Activated CD4-positive, alpha-beta T cell treated with anti-CD3 and anti-CD28 coated beads, Interleukin-2, amount 10 ng/mL, durations not matched to agents 7 days and 5 days (primary cell): Measurements from ENCODE around the gene CBX5. TPM values are rescaled to one million over a fixed set of nuclear protein-coding genes. Genes with fewer than 3 reads are reported as not detected.
"Not testable (repeated sequence)": the region's sequence is repeated elsewhere in the genome, so short reads cannot be mapped to it uniquely, and the experiment has no call there.

ENCODE experiments used
- CTCF ChIA-PET: fragments of 350-600 bp; sonication (Branson Sonifier 250); formaldehyde crosslinking; loops from one replicate; lab custom pipeline; 2021; ENCODE audit warnings: antibody characterized with exemption; lab: Charles Lee
- POLR2A ChIA-PET: fragments of 350-600 bp; sonication (Branson Sonifier 250); formaldehyde crosslinking; loops from one replicate; lab custom pipeline; 2021; ENCODE audit warnings: antibody characterized with exemption; lab: Charles Lee
- DNase-seq: peaks from one replicate; pipeline ENCODE4 v3.0.0-alpha.2; 2020
- H3K27ac Mint-ChIP-seq: one replicate; pipeline ENCODE4 v1.8.0; 2021; ENCODE audit warnings: mild to moderate bottlenecking, moderate library complexity, mixed read lengths
- H3K27me3 Mint-ChIP-seq: one replicate; pipeline ENCODE4 v1.8.0; 2021; ENCODE audit warnings: mixed read lengths
- H3K36me3 Mint-ChIP-seq: one replicate; pipeline ENCODE4 v1.8.0; 2021; ENCODE audit warnings: low read depth, mixed read lengths
- H3K4me1 Mint-ChIP-seq: one replicate; pipeline ENCODE4 v1.8.0; 2021; ENCODE audit warnings: mixed read lengths
- H3K4me3 Mint-ChIP-seq: one replicate; pipeline ENCODE4 v1.8.0; 2021; ENCODE audit warnings: mild to moderate bottlenecking, moderate library complexity, mixed read lengths
- H3K9me3 Mint-ChIP-seq: one replicate; pipeline ENCODE4 v1.8.0; 2021; ENCODE audit warnings: mixed read lengths
- total RNA-seq, 2 experiments: library from RNA; stranded (reverse); gene quantifications; one replicate each; pipeline ENCODE4 v1.2.3, GENCODE V29; 2021

Gene CBX5
- total RNA-seq, 2 experiments from 2014 or later = 145 to 170 TPM

DNA sequence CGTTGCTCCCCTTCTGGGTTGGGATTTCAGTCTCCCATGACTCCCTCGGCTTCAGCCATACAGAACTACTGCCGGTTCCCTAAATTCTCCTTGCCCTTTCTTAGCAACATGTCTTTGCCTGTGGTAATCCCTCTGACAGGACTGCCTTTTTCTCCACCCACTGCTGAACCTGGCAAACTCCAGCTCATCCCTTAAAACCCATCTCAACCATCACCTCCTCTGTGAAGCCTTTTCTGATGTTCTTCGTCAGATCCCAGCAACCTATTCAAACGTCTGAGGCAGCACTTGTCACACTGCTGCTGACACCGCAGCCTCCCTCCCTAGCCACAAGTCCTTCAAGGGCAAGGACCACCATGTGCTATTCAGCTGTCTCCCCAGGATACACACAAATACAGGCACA, 80.9 kb downstream of the CBX5 start:
- CTCF ChIA-PET = interaction anchor here (1.0 to 5.0 kb wide), 4 partner anchors 9 to 167 kb away, joined by 3 to 29 read pairs (median 5); partner anchors contain the start of gene HOXC5
- POLR2A ChIA-PET = no interaction called here
- H3K4me1 Mint-ChIP-seq = no peaks in the 10 kb centered on the region
- no peak overlapping the region for H3K27ac Mint-ChIP-seq
- H3K36me3 Mint-ChIP-seq = no peaks in the 10 kb centered on the region
- H3K4me3 Mint-ChIP-seq = no peak overlapping the region
- peaks cover 57% of the 10 kb centered on the region for H3K27me3 Mint-ChIP-seq
- DNase-seq = no peak
- no peaks in the 10 kb centered on the region for H3K9me3 Mint-ChIP-seq

GRCh38 chr12:54197431-54197909, 82.5 kb downstream of the CBX5 start:
- Mint-ChIP-seq H3K9me3 (no peaks in the 10 kb centered on the region), H3K27me3 (peaks cover 65% of the 10 kb centered on the region), H3K4me3 (no peak overlapping the region), H3K27ac (no peak overlapping the region), H3K36me3 (no peaks in the 10 kb centered on the region), H3K4me1 (no peaks in the 10 kb centered on the region)
- CTCF ChIA-PET = interaction anchor here (1.0 kb wide), 2 partner anchors 17 to 21 kb away, joined by 3 read pairs; no protein-coding TSS in a partner anchor
- POLR2A ChIA-PET = no interaction called here
- no peak for DNase-seq

- DNase-seq = no peak
- no peaks in the 10 kb centered on the region for H3K4me1 Mint-ChIP-seq
- CTCF ChIA-PET = interaction anchor here (1.0 kb wide), 2 partner anchors 17 to 22 kb away, joined by 3 read pairs; no protein-coding TSS in a partner anchor
Observed at GRCh38 chr12:54197010-54197409, 82.9 kb downstream of the CBX5 start.

DNA sequence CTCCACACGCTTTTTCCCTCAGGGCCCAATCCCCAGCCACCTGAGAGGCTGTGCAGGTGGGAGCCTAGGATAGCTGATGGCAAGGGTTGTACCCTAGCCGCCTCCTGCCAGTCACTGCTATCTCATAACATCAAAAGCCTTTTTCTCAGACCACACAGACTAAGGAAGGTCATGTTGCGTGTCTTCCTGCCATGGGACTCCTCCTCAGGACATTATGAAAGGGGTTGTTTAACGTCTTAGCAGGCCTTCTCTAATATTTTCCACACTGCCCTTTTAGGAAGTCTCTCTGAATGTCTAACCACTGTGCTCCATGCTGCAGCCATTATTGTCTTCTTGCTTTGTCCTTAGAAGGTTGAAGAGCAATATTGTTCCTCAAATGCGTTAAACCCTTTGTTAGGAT, 83.5 kb downstream of the CBX5 start:
- peaks cover 72% of the 10 kb centered on the region for H3K27me3 Mint-ChIP-seq
- no peak overlapping the region for H3K4me3 Mint-ChIP-seq
- POLR2A ChIA-PET = no interaction called here
- DNase-seq = no peak
- no peaks in the 10 kb centered on the region for H3K36me3 Mint-ChIP-seq
- H3K4me1 Mint-ChIP-seq = peaks cover 3% of the 10 kb centered on the region
- H3K27ac Mint-ChIP-seq = no peak overlapping the region
- CTCF ChIA-PET = interaction anchor here (1.2 to 1.3 kb wide), 2 partner anchors 164 to 180 kb away, joined by 3 read pairs; no protein-coding TSS in a partner anchor
- H3K9me3 Mint-ChIP-seq = no peaks in the 10 kb centered on the region

More at GRCh38 chr12:54197010-54197409, 82.9 kb downstream of the CBX5 start:
- Mint-ChIP-seq H3K36me3 (no peaks in the 10 kb centered on the region), H3K9me3 (no peaks in the 10 kb centered on the region), H3K4me3 (no peak overlapping the region), H3K27ac (no peak overlapping the region), H3K27me3 (peaks cover 70% of the 10 kb centered on the region)
- POLR2A ChIA-PET = no interaction called here

DNA sequence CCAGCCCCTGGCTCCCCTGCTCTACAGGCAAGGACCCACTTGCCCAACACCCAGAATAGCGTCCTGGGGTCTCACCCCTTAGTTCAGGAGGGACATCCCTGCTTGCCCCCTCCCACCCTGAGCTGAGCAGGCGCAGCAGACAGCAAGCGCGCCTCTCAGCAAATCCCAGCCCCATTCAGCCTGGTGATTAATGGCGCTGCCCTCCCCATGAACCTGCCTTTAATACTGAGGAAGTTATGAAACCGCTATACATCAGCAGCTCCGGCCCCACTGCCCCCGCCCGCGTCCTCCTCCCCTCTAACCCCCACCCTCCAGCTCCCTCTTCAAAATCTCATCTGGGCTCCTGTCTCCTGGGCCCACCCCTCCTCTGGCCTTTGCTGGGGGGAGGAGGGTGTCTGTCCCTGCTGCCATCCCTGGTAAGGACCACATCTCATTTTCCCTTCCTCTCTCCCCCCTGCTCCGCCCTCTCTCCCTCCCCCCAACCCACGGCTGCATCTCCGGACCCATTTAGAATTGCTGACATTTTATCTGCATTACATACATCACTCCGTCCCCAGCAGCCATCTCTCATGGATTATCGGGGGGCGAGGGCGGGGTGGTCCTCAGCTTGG, 84.1 kb downstream of the CBX5 start:
- POLR2A ChIA-PET = no interaction called here
- peaks cover 4% of the 10 kb centered on the region for H3K4me1 Mint-ChIP-seq
- no peaks in the 10 kb centered on the region for H3K36me3 Mint-ChIP-seq
- H3K27ac Mint-ChIP-seq = no peak overlapping the region
- DNase-seq = no peak
- H3K27me3 Mint-ChIP-seq = peaks cover 74% of the 10 kb centered on the region
- no peaks in the 10 kb centered on the region for H3K9me3 Mint-ChIP-seq
- CTCF ChIA-PET = interaction anchor here (0.9 to 3.3 kb wide), 5 partner anchors 12 to 190 kb away, joined by 3 to 19 read pairs (median 3); no protein-coding TSS in a partner anchor
- no peak overlapping the region for H3K4me3 Mint-ChIP-seq

DNA sequence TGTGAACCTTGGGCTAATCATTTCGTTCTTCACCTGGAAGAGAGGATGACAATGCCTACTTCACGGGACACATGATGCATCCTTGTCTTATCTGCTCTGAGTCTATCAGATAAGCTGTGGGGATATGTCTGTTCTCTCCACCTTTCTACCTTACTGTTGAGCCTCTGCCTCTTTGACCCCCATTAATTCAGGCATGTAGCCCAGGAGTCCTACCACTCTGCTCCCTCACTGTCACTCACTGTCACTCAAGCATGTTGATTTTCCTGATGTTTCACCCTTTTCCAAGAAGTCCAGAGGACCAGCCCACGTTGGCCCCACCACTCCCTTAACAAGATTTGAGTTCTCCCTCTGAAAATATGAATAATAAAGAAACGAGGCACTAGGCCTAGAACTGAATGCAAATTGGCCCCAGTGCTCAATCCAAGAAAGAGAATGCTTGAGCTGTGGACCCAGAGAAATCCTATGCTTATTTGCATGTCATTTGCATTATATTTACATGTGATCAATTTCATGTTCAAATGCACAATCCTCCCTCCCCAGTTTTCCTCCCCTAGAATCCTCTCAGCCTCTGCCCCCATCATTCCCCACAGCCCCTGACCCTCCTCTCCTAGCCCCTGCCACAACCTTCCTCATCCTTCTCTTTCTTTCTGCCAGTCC, 84.7 kb downstream of the CBX5 start:
- Mint-ChIP-seq H3K27ac (no peak overlapping the region), H3K36me3 (no peaks in the 10 kb centered on the region), H3K4me3 (no peak overlapping the region), H3K9me3 (no peaks in the 10 kb centered on the region), H3K27me3 (peaks cover 72% of the 10 kb centered on the region), H3K4me1 (peaks cover 4% of the 10 kb centered on the region)
- no peak for DNase-seq
- ChIA-PET CTCF (interaction anchor here (0.8 to 3.3 kb wide), 6 partner anchors 12 to 189 kb away, joined by 3 to 19 read pairs (median 4); no protein-coding TSS in a partner anchor), POLR2A (interaction anchor here (1.2 kb wide), 1 partner anchor 164 kb away, joined by 3 read pairs; no protein-coding TSS in a partner anchor)

- CTCF ChIA-PET = interaction anchor here (0.8 to 3.3 kb wide), 6 partner anchors 13 to 242 kb away, joined by 3 to 19 read pairs (median 4); no protein-coding TSS in a partner anchor
- H3K36me3 Mint-ChIP-seq, H3K27ac Mint-ChIP-seq, DNase-seq, H3K9me3 Mint-ChIP-seq, H3K4me1 Mint-ChIP-seq, H3K4me3 Mint-ChIP-seq: not testable (repeated sequence)
- H3K27me3 Mint-ChIP-seq = peaks cover 72% of the 10 kb centered on the region
- POLR2A ChIA-PET = interaction anchor here (1.2 kb wide), 1 partner anchor 164 kb away, joined by 3 read pairs; no protein-coding TSS in a partner anchor
Observed at GRCh38 chr12:54194611-54195010, 85.3 kb downstream of the CBX5 start.

DNA sequence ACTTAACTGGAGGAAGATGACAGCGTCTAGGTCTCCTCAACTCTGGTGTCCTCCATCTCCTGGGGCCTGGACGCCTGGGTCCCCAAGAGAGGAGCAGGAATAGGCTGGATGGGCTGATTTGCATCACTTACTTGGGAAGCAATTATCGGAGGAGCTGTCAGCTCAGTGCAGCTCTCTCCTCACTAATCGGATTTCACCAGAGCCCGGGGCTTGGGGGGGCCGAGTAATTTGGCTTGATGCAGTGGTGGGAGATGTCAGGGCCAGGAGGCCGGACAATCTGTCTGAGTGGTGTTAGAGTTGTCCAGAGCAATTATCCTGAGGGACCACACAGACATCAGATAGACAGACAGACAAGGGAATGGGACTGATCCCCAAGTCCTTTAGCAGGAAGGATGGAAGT, 86.5 kb downstream of the CBX5 start:
- DNase-seq = no peak
- no peaks in the 10 kb centered on the region for H3K36me3 Mint-ChIP-seq
- CTCF ChIA-PET = interaction anchor here (1.1 to 4.9 kb wide), 6 partner anchors 8 to 188 kb away, joined by 3 to 33 read pairs (median 14); partner anchors contain the start of gene HOXC4
- peaks cover 15% of the 10 kb centered on the region for H3K4me1 Mint-ChIP-seq
- no peak overlapping the region for H3K27ac Mint-ChIP-seq
- peaks cover 66% of the 10 kb centered on the region for H3K27me3 Mint-ChIP-seq
- POLR2A ChIA-PET = no interaction called here
- H3K9me3 Mint-ChIP-seq = no peaks in the 10 kb centered on the region
- H3K4me3 Mint-ChIP-seq = no peak overlapping the region

GRCh38 chr12:54191550-54192022, 88.3 kb downstream of the CBX5 start:
- Mint-ChIP-seq H3K9me3 (no peaks in the 10 kb centered on the region), H3K4me3 (no peak overlapping the region), H3K36me3 (peaks cover 7% of the 10 kb centered on the region), H3K27ac (no peak overlapping the region), H3K27me3 (peaks cover 53% of the 10 kb centered on the region), H3K4me1 (peaks cover 25% of the 10 kb centered on the region)
- POLR2A ChIA-PET = interaction anchor here (0.6 to 1.0 kb wide), 2 partner anchors 159 to 455 kb away, joined by 4 to 7 read pairs; partner anchors contain the start of gene HOXC5
- DNase-seq = peak; percentile 84
- CTCF ChIA-PET = interaction anchor here (0.6 to 4.9 kb wide), 26 partner anchors 10 to 448 kb away, joined by 3 to 33 read pairs (median 4); partner anchors contain the start of genes HOXC4, HOXC5 and ZNF385A

- H3K27me3 Mint-ChIP-seq = peaks cover 48% of the 10 kb centered on the region
- no peak overlapping the region for H3K27ac Mint-ChIP-seq
- ChIA-PET CTCF (interaction anchor here (0.6 to 4.9 kb wide), 17 partner anchors 11 to 447 kb away, joined by 3 to 33 read pairs (median 4); partner anchors contain the start of genes HOXC4 and HOXC5), POLR2A (interaction anchor here (1.0 kb wide), 1 partner anchor 159 kb away, joined by 7 read pairs; the partner anchor contains the start of gene HOXC5)
- no peak overlapping the region for H3K4me3 Mint-ChIP-seq
- peaks cover 8% of the 10 kb centered on the region for H3K36me3 Mint-ChIP-seq
- H3K9me3 Mint-ChIP-seq = no peaks in the 10 kb centered on the region
- no peak for DNase-seq
- peaks cover 25% of the 10 kb centered on the region for H3K4me1 Mint-ChIP-seq
Observed at GRCh38 chr12:54191126-54191525, 88.8 kb downstream of the CBX5 start.

- H3K27ac Mint-ChIP-seq = peak overlapping the region; percentile 7
- CTCF ChIA-PET = interaction anchor here (0.6 to 4.9 kb wide), 10 partner anchors 10 to 189 kb away, joined by 3 to 33 read pairs (median 4); partner anchors contain the start of genes HOXC5 and HOXC6
- POLR2A ChIA-PET = no interaction called here
- H3K36me3 Mint-ChIP-seq = peaks cover 10% of the 10 kb centered on the region
- peak overlapping the region; percentile 86 for H3K4me3 Mint-ChIP-seq
- no peaks in the 10 kb centered on the region for H3K9me3 Mint-ChIP-seq
- H3K27me3 Mint-ChIP-seq = peaks cover 34% of the 10 kb centered on the region
- peaks cover 28% of the 10 kb centered on the region for H3K4me1 Mint-ChIP-seq
- no peak for DNase-seq
Observed at GRCh38 chr12:54189198-54189539, 90.8 kb downstream of the CBX5 start.

DNA sequence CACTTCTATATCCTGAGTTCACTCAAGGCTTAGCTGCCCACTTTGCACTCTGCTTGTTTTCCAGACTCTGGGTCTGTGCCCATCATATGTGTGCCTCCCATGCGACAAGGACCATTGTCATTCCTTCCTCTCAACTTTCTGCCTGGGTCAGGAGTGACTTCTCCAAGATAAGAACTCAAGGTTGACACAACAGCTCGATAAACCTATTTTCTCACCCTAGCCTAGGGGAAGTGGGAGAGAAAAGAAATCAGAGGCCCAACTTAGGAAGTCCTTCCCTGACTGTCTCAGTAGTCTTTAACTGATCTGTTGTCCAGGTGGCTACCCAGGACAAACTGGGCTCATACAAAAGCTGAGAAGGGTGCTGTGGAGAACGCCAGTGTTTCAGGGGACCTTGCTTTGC, 92.8 kb downstream of the CBX5 start:
- Mint-ChIP-seq H3K36me3 (peaks cover 12% of the 10 kb centered on the region), H3K27ac (no peak overlapping the region), H3K9me3 (no peaks in the 10 kb centered on the region), H3K27me3 (peaks cover 16% of the 10 kb centered on the region), H3K4me3 (peak overlapping the region; percentile 76), H3K4me1 (peaks cover 28% of the 10 kb centered on the region)
- CTCF ChIA-PET = interaction anchor here (0.7 kb wide), 1 partner anchor 15 kb away, joined by 3 read pairs; no protein-coding TSS in a partner anchor
- DNase-seq = no peak
- POLR2A ChIA-PET = no interaction called here
